Trophoblast cell (in vitro differentiated cells and primary cell): Measurements from ENCODE around the gene CUX1.

Experiments
- DNase-seq, 2 donors: peaks; one replicate each; pipeline ENCODE4 v3.0.0-alpha.2; 2016
- H2AFZ ChIP-seq: 2 replicates; pipeline ENCODE4 v1.6.1; 2013; ENCODE audit warnings: low read length, moderate library complexity, mild to moderate bottlenecking; ENCODE audit not compliant: insufficient read depth, poor library complexity
- H2AK5ac ChIP-seq: 2 replicates; pipeline ENCODE4 v1.6.1; 2013; ENCODE audit warnings: mild to moderate bottlenecking, low read length
- H2BK120ac ChIP-seq: 2 replicates; pipeline ENCODE4 v1.6.1; 2013; ENCODE audit warnings: low read length, mild to moderate bottlenecking, moderate library complexity; ENCODE audit not compliant: insufficient read depth, poor library complexity
- H2BK12ac ChIP-seq: 2 replicates; pipeline ENCODE4 v1.6.1; 2013; ENCODE audit warnings: mild to moderate bottlenecking, low read length, moderate library complexity
- H2BK5ac ChIP-seq: 2 replicates; pipeline ENCODE4 v1.6.1; 2013; ENCODE audit warnings: low read length, low read depth, moderate library complexity, mild to moderate bottlenecking; ENCODE audit not compliant: poor library complexity
- H3K14ac ChIP-seq: 2 replicates; pipeline ENCODE4 v1.6.1; 2013; ENCODE audit warnings: mild to moderate bottlenecking, low read length
- H3K18ac ChIP-seq: 2 replicates; pipeline ENCODE4 v1.6.1; 2013; ENCODE audit warnings: mild to moderate bottlenecking, low read length
- H3K23ac ChIP-seq: 2 replicates; pipeline ENCODE4 v1.6.1; 2013; ENCODE audit warnings: low read length
- H3K27ac ChIP-seq: 2 replicates; pipeline ENCODE4 v1.5.1; 2013; ENCODE audit warnings: low read depth, mild to moderate bottlenecking, inconsistent platforms, low read length, moderate library complexity
- H3K27me3 ChIP-seq: 2 replicates; pipeline ENCODE4 v1.6.1; 2013; ENCODE audit warnings: inconsistent platforms, mild to moderate bottlenecking, low read length, moderate library complexity; ENCODE audit not compliant: insufficient read depth
- H3K36me3 ChIP-seq, 2 experiments: 1 replicate in 1 of 2; 2 replicates in 1 of 2; pipeline ENCODE4 v1.6.1; 2013; ENCODE audit warnings: low read length in 2 of 2, mild to moderate bottlenecking in 2 of 2, moderate library complexity in 1 of 2; ENCODE audit not compliant: insufficient read depth in 2 of 2, control insufficient read depth in 1 of 2
- H3K4ac ChIP-seq: 2 replicates; pipeline ENCODE4 v1.6.1; 2013; ENCODE audit warnings: low read depth, mild to moderate bottlenecking, low read length, moderate library complexity
- H3K4me1 ChIP-seq, 2 experiments: 1 replicate in 1 of 2; 2 replicates in 1 of 2; pipeline ENCODE4 v1.6.1; 2013; ENCODE audit warnings: low read length in 2 of 2, mild to moderate bottlenecking in 2 of 2, moderate library complexity in 1 of 2; ENCODE audit not compliant: insufficient read depth in 2 of 2, control insufficient read depth in 1 of 2
- H3K4me2 ChIP-seq: 2 replicates; pipeline ENCODE4 v1.6.1; 2013; ENCODE audit warnings: inconsistent platforms, mild to moderate bottlenecking, low read length, moderate library complexity
- H3K4me3 ChIP-seq: 2 replicates; pipeline ENCODE4 v1.5.1; 2013; ENCODE audit warnings: mild to moderate bottlenecking, low read depth, low read length, inconsistent platforms
- H3K79me1 ChIP-seq: one replicate; pipeline ENCODE4 v1.6.1; 2013; ENCODE audit warnings: low read length
- H3K79me2 ChIP-seq: 2 replicates; pipeline ENCODE4 v1.6.1; 2013; ENCODE audit warnings: low read length, mild to moderate bottlenecking; ENCODE audit not compliant: control insufficient read depth, insufficient read depth, poor library complexity
- H3K9ac ChIP-seq: 2 replicates; pipeline ENCODE4 v1.6.1; 2013; ENCODE audit warnings: mild to moderate bottlenecking, low read length
- H3K9me3 ChIP-seq: 2 replicates; pipeline ENCODE4 v1.6.1; 2013; ENCODE audit warnings: low read depth, mild to moderate bottlenecking, control low read depth, inconsistent platforms, low read length; ENCODE audit not compliant: insufficient read depth
- H4K12ac ChIP-seq: 2 replicates; pipeline ENCODE4 v1.6.1; 2013; ENCODE audit warnings: low read depth, mild to moderate bottlenecking, low read length, moderate library complexity
- H4K8ac ChIP-seq: 2 replicates; pipeline ENCODE4 v1.6.1; 2013; ENCODE audit warnings: low read depth, mild to moderate bottlenecking, low read length, moderate library complexity
- H4K91ac ChIP-seq: one replicate; pipeline ENCODE4 v1.6.1; 2013; ENCODE audit warnings: low read depth, mild to moderate bottlenecking, low read length, moderate library complexity
- WGBS: extraction: QIAGEN DNeasy Blood & Tissue Kit; methylation state at CpG from one replicate; pipeline ENCODE4 v1.1.7; 2013; ENCODE audit warnings: missing lambda C conversion rate; ENCODE audit not compliant: insufficient read length, insufficient coverage; ENCODE audit errors: extremely low coverage; 5-methylcytosine and 5-hydroxymethylcytosine counted together

The CUX1 gene

GRCh38 chr7:102287111-102287980, 469.9 kb downstream of the CUX1 start:
- no CpG with 5 or more reads among the region's 69 CpGs for WGBS
- H3K4me2 ChIP-seq: peak overlapping the region; percentile 82

GRCh38 chr7:102287981-102288278, 470.5 kb downstream of the CUX1 start:
- no peak overlapping the region for H3K23ac ChIP-seq

More at GRCh38 chr7:102287111-102287980, 469.9 kb downstream of the CUX1 start:
- peak overlapping the region; percentile 32 for H2BK12ac ChIP-seq
- H4K91ac ChIP-seq: peak overlapping the region; percentile 87
- H3K79me1 ChIP-seq: peaks cover 17% of the 10 kb centered on the region
- H2AFZ ChIP-seq: peak overlapping the region; percentile 61
- H2BK5ac ChIP-seq: peak overlapping the region; percentile 79
- H4K8ac ChIP-seq: peak overlapping the region; percentile 68
- peaks cover 3% of the 10 kb centered on the region for H3K9me3 ChIP-seq
- peak overlapping the region; percentile 82 for H3K4ac ChIP-seq
- peaks cover 0 to 2% of the 10 kb centered on the region in 2 experiments for H3K36me3 ChIP-seq
- H3K79me2 ChIP-seq: peaks cover 9% of the 10 kb centered on the region
- H3K9ac ChIP-seq: peak overlapping the region; percentile 79
- H3K27ac ChIP-seq: peak overlapping the region; percentile 16
- H3K18ac ChIP-seq: peak overlapping the region; percentile 95
- peak overlapping the region; percentile 94 for H3K14ac ChIP-seq
- H3K4me3 ChIP-seq: peak overlapping the region; percentile 79
- no peak overlapping the region for H3K23ac ChIP-seq
- peak overlapping the region; percentile 49 for H2AK5ac ChIP-seq
- H4K12ac ChIP-seq: peak overlapping the region; percentile 34
- no peaks in the 10 kb centered on the region for H3K27me3 ChIP-seq
- peaks cover 10 to 30% of the 10 kb centered on the region in 2 experiments for H3K4me1 ChIP-seq
- peak; percentile 76 to 77 for DNase-seq
- peak overlapping the region; percentile 86 for H2BK120ac ChIP-seq

DNA sequence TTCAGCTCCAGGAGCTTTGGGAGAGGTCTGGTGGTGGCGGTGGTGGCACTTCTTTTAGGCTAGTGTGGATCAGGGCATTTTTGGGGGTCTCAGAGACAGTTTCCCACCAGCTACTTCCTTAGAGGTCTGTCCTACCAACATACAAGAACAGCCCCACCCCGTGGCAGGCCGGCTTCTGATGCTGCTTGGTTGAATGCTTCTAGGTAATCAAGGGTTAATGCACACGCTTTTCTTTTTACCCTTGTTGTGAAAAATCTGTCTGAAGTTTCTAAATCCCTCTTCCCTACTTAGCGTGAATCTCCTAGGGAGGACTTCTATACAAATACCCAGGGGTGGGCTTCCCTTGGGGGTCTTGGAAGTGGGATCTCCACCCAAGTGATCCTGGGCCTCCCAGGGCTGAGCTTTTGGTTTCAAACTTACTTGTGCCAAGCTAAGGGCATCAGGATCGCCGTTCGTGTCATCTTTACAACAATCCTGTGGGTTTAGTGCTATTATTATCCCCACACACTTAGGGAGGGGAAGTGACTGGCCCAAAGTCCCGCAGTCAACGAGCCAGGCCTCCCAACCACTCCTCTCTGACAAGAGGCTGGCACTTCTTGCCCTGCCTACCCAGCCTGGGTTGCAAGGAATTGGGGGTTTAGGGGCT, 471.0 kb downstream of the CUX1 start:
- Histone ChIP-seq H3K27me3 (no peaks in the 10 kb centered on the region), H2AFZ (no peak overlapping the region), H3K9me3 (peaks cover 3% of the 10 kb centered on the region), H3K23ac (no peak overlapping the region), H2BK12ac (no peak overlapping the region), H2BK120ac (no peak overlapping the region), H3K4me3 (no peak overlapping the region), H3K27ac (no peak overlapping the region), H3K18ac (no peak overlapping the region), H4K91ac (peak overlapping the region; percentile 66), H4K8ac (no peak overlapping the region), H2AK5ac (peak overlapping the region; percentile 39), H3K36me3 (peaks cover 0 to 2% of the 10 kb centered on the region in 2 experiments), H3K79me2 (peaks cover 9% of the 10 kb centered on the region), H3K9ac (no peak overlapping the region), H3K14ac (no peak overlapping the region), H3K79me1 (peaks cover 17% of the 10 kb centered on the region), H2BK5ac (no peak overlapping the region), H3K4ac (no peak overlapping the region), H3K4me2 (peak overlapping the region; percentile 82), H3K4me1 (peaks cover 10 to 33% of the 10 kb centered on the region in 2 experiments), H4K12ac (no peak overlapping the region)
- DNase-seq: no peak
- WGBS: no CpG with 5 or more reads among the region's 10 CpGs

More at GRCh38 chr7:102287981-102288278, 470.5 kb downstream of the CUX1 start:
- Histone ChIP-seq H2BK5ac (no peak overlapping the region), H3K4ac (no peak overlapping the region), H2BK120ac (no peak overlapping the region), H3K36me3 (peaks cover 0 to 2% of the 10 kb centered on the region in 2 experiments), H3K4me2 (peak overlapping the region; percentile 82), H3K18ac (peak overlapping the region; percentile 2), H3K79me1 (peaks cover 17% of the 10 kb centered on the region), H2BK12ac (no peak overlapping the region), H3K9ac (peak overlapping the region; percentile 79), H3K14ac (no peak overlapping the region), H3K79me2 (peaks cover 9% of the 10 kb centered on the region), H2AK5ac (peak overlapping the region; percentile 39), H3K4me3 (peak overlapping the region; percentile 79), H3K27ac (no peak overlapping the region), H4K12ac (no peak overlapping the region), H3K4me1 (peaks cover 10 to 32% of the 10 kb centered on the region in 2 experiments), H4K8ac (no peak overlapping the region), H2AFZ (no peak overlapping the region), H3K27me3 (no peaks in the 10 kb centered on the region), H3K9me3 (peaks cover 3% of the 10 kb centered on the region), H4K91ac (peak overlapping the region; percentile 66)
- DNase-seq: no peak
- no CpG with 5 or more reads among the region's 5 CpGs for WGBS

- H2BK12ac ChIP-seq: no peak overlapping the region
- peaks cover 10 to 33% of the 10 kb centered on the region in 2 experiments for H3K4me1 ChIP-seq
- H3K79me1 ChIP-seq: peaks cover 17% of the 10 kb centered on the region
- H3K4me3 ChIP-seq: no peak overlapping the region
- peaks cover 0 to 2% of the 10 kb centered on the region in 2 experiments for H3K36me3 ChIP-seq
- no peak overlapping the region for H2AK5ac ChIP-seq
- H2AFZ ChIP-seq: no peak overlapping the region
- no peak overlapping the region for H2BK5ac ChIP-seq
- H3K27ac ChIP-seq: no peak overlapping the region
- no peaks in the 10 kb centered on the region for H3K27me3 ChIP-seq
- no peak overlapping the region for H3K4me2 ChIP-seq
- peaks cover 9% of the 10 kb centered on the region for H3K79me2 ChIP-seq
- H3K18ac ChIP-seq: no peak overlapping the region
- no peak overlapping the region for H3K14ac ChIP-seq
- H4K12ac ChIP-seq: no peak overlapping the region
- peaks cover 3% of the 10 kb centered on the region for H3K9me3 ChIP-seq
- H3K23ac ChIP-seq: no peak overlapping the region
- no peak overlapping the region for H3K9ac ChIP-seq
- H3K4ac ChIP-seq: no peak overlapping the region
- no peak overlapping the region for H4K91ac ChIP-seq
- no peak overlapping the region for H4K8ac ChIP-seq
- H2BK120ac ChIP-seq: no peak overlapping the region
- no peak for DNase-seq
- WGBS: no CpG with 5 or more reads among the region's 9 CpGs
Observed at GRCh38 chr7:102289057-102289456, 471.6 kb downstream of the CUX1 start.
